ENCODE measurements around the gene UBE2I. TPM values are rescaled to one million over a fixed set of nuclear protein-coding genes. Genes with fewer than 3 reads are reported as not detected.

UBE2I gene
- 82.0 and 102 TPM in 2 replicates for total RNA-seq

GRCh38 chr16:1308977-1309885 is at the start of gene UBE2I:
TSS of gene UBE2I (plus strand) at chr16:1309636. CDS start at chr16:1314031, 4,395 bp downstream.

GRCh38 chr16:1333149-1333812 is 23.8 kb downstream of the UBE2I start, which contains the start of gene BAIAP3:
TSS of gene BAIAP3 (plus strand) at chr16:1333645. CDS start at chr16:1338550, 4,905 bp downstream.

GRCh38 chr16:1351582-1352362 is 42.3 kb downstream of the UBE2I start, which contains the start of the genes GNPTG and TSR3:
TSS of gene GNPTG (plus strand) at chr16:1351931. CDS start at chr16:1351966, 35 bp downstream.
TSS of gene TSR3 (minus strand) at chr16:1351878. CDS start at chr16:1351804, 74 bp downstream.

Other genes starting within 250 kb of the UBE2I start
- not detected in 2 replicates for gene SSTR5, start 236.9 kb upstream of the UBE2I start, total RNA-seq
- gene C1QTNF8, start 213.4 kb upstream of the UBE2I start, total RNA-seq = not detected in 2 replicates
- under 0.01 TPM in 1 of 2 replicates, not detected in the other for gene CACNA1H, start 156.5 kb upstream of the UBE2I start, total RNA-seq
- gene TPSG1, start 84.4 kb upstream of the UBE2I start, total RNA-seq = not detected in 2 replicates
- not detected in 2 replicates for gene TPSB2, start 79.5 kb upstream of the UBE2I start, total RNA-seq
- gene TPSAB1, start 68.9 kb upstream of the UBE2I start, total RNA-seq = not detected in 2 replicates
- gene TPSD1, start 53.6 kb upstream of the UBE2I start, total RNA-seq = not detected in 2 replicates
- gene BAIAP3, start 24.0 kb downstream of the UBE2I start, total RNA-seq = 0.29 and 0.53 TPM in 2 replicates
- gene TSR3, start 42.2 kb downstream of the UBE2I start, total RNA-seq = 49.1 and 49.2 TPM in 2 replicates
- gene GNPTG, start 42.3 kb downstream of the UBE2I start, total RNA-seq = 18.5 and 23.9 TPM in 2 replicates
- gene UNKL, start 105.1 kb downstream of the UBE2I start, total RNA-seq = 12.1 and 17.7 TPM in 2 replicates
- 10.8 and 13.1 TPM in 2 replicates for gene UQCC4, start 111.1 kb downstream of the UBE2I start, total RNA-seq
- not detected in 2 replicates for gene PERCC1, start 121.4 kb downstream of the UBE2I start, total RNA-seq
- gene CCDC154, start 134.9 kb downstream of the UBE2I start, total RNA-seq = 0.07 TPM in 1 of 2 replicates, not detected in the other
- 48.3 and 62.9 TPM in 2 replicates for gene CLCN7, start 165.4 kb downstream of the UBE2I start, total RNA-seq
- gene PTX4, start 179.3 kb downstream of the UBE2I start, total RNA-seq = not detected in 2 replicates
- gene TELO2, start 183.7 kb downstream of the UBE2I start, total RNA-seq = 28.6 and 28.8 TPM in 2 replicates
- gene TMEM204, start 224.0 kb downstream of the UBE2I start, total RNA-seq = 14.9 and 24.1 TPM in 2 replicates